ENCODE measurements around the gene TRIM65.

TRIM65 gene

GRCh38 chr17:75899767-75900468, 3.2 kb upstream of the TRIM65 start:
- Histone ChIP-seq H4K20me1 (ENCODE audit: insufficient read depth, low read length) (no peaks in the 10 kb centered on the region), H3K4me2 (ENCODE audit: low read depth, low read length) (no peak overlapping the region), H3K36me3 (replicated peaks; ENCODE audit: insufficient read depth, low read length) (no peaks in the 10 kb centered on the region), H3K9me3 (replicated peaks; ENCODE audit: insufficient read depth, low read length) (no peaks in the 10 kb centered on the region), H3K4me3 (ENCODE audit: low read length) (no peak overlapping the region), H3K9me2 (replicated peaks; ENCODE audit: insufficient read depth, low read length) (no peaks in the 10 kb centered on the region), H3K79me2 (ENCODE audit: low read length) (peaks cover 45% of the 10 kb centered on the region), H3F3A (ENCODE audit: insufficient read depth, low read length) (peaks cover 12% of the 10 kb centered on the region), H3K9ac (ENCODE audit: low read length) (no peak overlapping the region), H3K27me3 (replicated peaks; ENCODE audit: insufficient read depth, low read length) (no peaks in the 10 kb centered on the region), H2AFZ (ENCODE audit: low read length) (no peak overlapping the region), H3K27ac (ENCODE audit: low read length) (no peak overlapping the region), H3K4me1 (ENCODE audit: low read length) (peaks cover 6% of the 10 kb centered on the region)
- TF ChIP-seq CTCF (IDR thresholded peaks at IDR 0.05; ENCODE audit: low read length) (no peak), EZH2 (optimal IDR thresholded peaks at IDR 0.05; ENCODE audit: low read depth, low read length) (no peak), EZH2phosphoT487 (IDR thresholded peaks at IDR 0.05; ENCODE audit: low read length) (no peak)
- no peak for DNase-seq

- no peak overlapping the region for H2AFZ ChIP-seq (ENCODE audit: low read length)
- TF ChIP-seq EZH2phosphoT487 (IDR thresholded peaks at IDR 0.05; ENCODE audit: low read length) (no peak), EZH2 (optimal IDR thresholded peaks at IDR 0.05; ENCODE audit: low read depth, low read length) (no peak), CTCF (IDR thresholded peaks at IDR 0.05; ENCODE audit: low read length) (no peak)
- no peaks in the 10 kb centered on the region for H3K9me2 ChIP-seq (replicated peaks; ENCODE audit: insufficient read depth, low read length)
- peaks cover 6% of the 10 kb centered on the region for H3K4me1 ChIP-seq (ENCODE audit: low read length)
- no peak overlapping the region for H3K9ac ChIP-seq (ENCODE audit: low read length)
- H3K9me3 ChIP-seq (replicated peaks; ENCODE audit: insufficient read depth, low read length), result no peaks in the 10 kb centered on the region
- no peak overlapping the region for H3K27ac ChIP-seq (ENCODE audit: low read length)
- H3K4me2 ChIP-seq (ENCODE audit: low read depth, low read length), result no peak overlapping the region
- no peaks in the 10 kb centered on the region for H3K27me3 ChIP-seq (replicated peaks; ENCODE audit: insufficient read depth, low read length)
- H3F3A ChIP-seq (ENCODE audit: insufficient read depth, low read length), result peaks cover 12% of the 10 kb centered on the region
- no peak overlapping the region for H3K4me3 ChIP-seq (ENCODE audit: low read length)
- DNase-seq, result no peak
- no peaks in the 10 kb centered on the region for H4K20me1 ChIP-seq (ENCODE audit: insufficient read depth, low read length)
- H3K36me3 ChIP-seq (replicated peaks; ENCODE audit: insufficient read depth, low read length), result no peaks in the 10 kb centered on the region
- H3K79me2 ChIP-seq (ENCODE audit: low read length), result peaks cover 47% of the 10 kb centered on the region
Observed at GRCh38 chr17:75899353-75899752, 2.6 kb upstream of the TRIM65 start.

GRCh38 chr17:75898791-75899190, 2.0 kb upstream of the TRIM65 start:
- H3K79me2 ChIP-seq (ENCODE audit: low read length), result peaks cover 45% of the 10 kb centered on the region

More at GRCh38 chr17:75898791-75899190, 2.0 kb upstream of the TRIM65 start:
- H3F3A ChIP-seq (ENCODE audit: insufficient read depth, low read length), result peaks cover 12% of the 10 kb centered on the region
- H3K9ac ChIP-seq (ENCODE audit: low read length), result no peak overlapping the region
- DNase-seq, result no peak
- no peak overlapping the region for H3K4me3 ChIP-seq (ENCODE audit: low read length)
- H3K9me2 ChIP-seq (replicated peaks; ENCODE audit: insufficient read depth, low read length), result no peaks in the 10 kb centered on the region
- H3K27ac ChIP-seq (ENCODE audit: low read length), result no peak overlapping the region
- H3K36me3 ChIP-seq (replicated peaks; ENCODE audit: insufficient read depth, low read length), result no peaks in the 10 kb centered on the region
- H4K20me1 ChIP-seq (ENCODE audit: insufficient read depth, low read length), result no peaks in the 10 kb centered on the region
- H3K27me3 ChIP-seq (replicated peaks; ENCODE audit: insufficient read depth, low read length), result no peaks in the 10 kb centered on the region
- no peaks in the 10 kb centered on the region for H3K9me3 ChIP-seq (replicated peaks; ENCODE audit: insufficient read depth, low read length)
- no peak overlapping the region for H3K4me2 ChIP-seq (ENCODE audit: low read depth, low read length)
- no peak overlapping the region for H2AFZ ChIP-seq (ENCODE audit: low read length)
- TF ChIP-seq EZH2 (optimal IDR thresholded peaks at IDR 0.05; ENCODE audit: low read depth, low read length) (no peak), CTCF (IDR thresholded peaks at IDR 0.05; ENCODE audit: low read length) (no peak), EZH2phosphoT487 (IDR thresholded peaks at IDR 0.05; ENCODE audit: low read length) (no peak)
- H3K4me1 ChIP-seq (ENCODE audit: low read length), result peaks cover 6% of the 10 kb centered on the region
